Left lung (tissue), 10 donors: ENCODE measurements around the gene GPC3. TPM values are rescaled to one million over a fixed set of nuclear protein-coding genes. Genes with fewer than 3 reads are reported as not detected.

Source experiments
- ATAC-seq: fragments of 200-7000 bp; cut with Tn5 transposase; one replicate; pipeline ENCODE4 v1.9.1; 2020; ENCODE audit warnings: moderate library complexity
- DNase-seq, 4 donors: peaks; one replicate each; pipeline ENCODE4 v3.0.0-alpha.2; 2013 to 2020
- H3K27ac ChIP-seq, 2 donors: fragments of 200-600 bp; sonication (generic) in 1 of 2; one replicate each; pipeline versions ENCODE4 v1.5.0 to v1.8.0; 2020 to 2021
- H3K27me3 ChIP-seq, 2 donors: fragments of 200-600 bp; sonication (generic) in 1 of 2; one replicate each; pipeline versions ENCODE4 v1.5.0 to v1.8.0; 2020 to 2021
- H3K36me3 ChIP-seq, 2 donors: fragments of 200-600 bp; sonication (generic) in 1 of 2; one replicate each; pipeline versions ENCODE4 v1.5.0 to v1.8.0; 2020 to 2021
- H3K4me1 ChIP-seq, 2 donors: fragments of 200-600 bp; one replicate each; pipeline ENCODE4 v1.8.0; 2021
- H3K4me3 ChIP-seq, 2 donors: fragments of 200-600 bp; sonication (generic) in 1 of 2; one replicate each; pipeline versions ENCODE4 v1.5.0 to v1.8.0; 2020 to 2021; ENCODE audit warnings: mild to moderate bottlenecking in 1 of 2
- H3K9me3 ChIP-seq, 2 donors: fragments of 200-600 bp; sonication (generic) in 1 of 2; one replicate each; pipeline versions ENCODE4 v1.5.0 to v1.8.0; 2020 to 2021
- CTCF ChIP-seq, 2 donors: fragments of 200-600 bp; sonication (generic) in 1 of 2; IDR thresholded peaks; one replicate each; pipeline versions ENCODE4 v1.5.0 to v1.8.0; 2021; ENCODE audit warnings: antibody characterized with exemption in 2 of 2
- intact Hi-C, 2 donors: fragments of 100-400 bp; cut with DNase I; formaldehyde crosslinking; loops; one replicate each; pipeline versions ENCODE4 v1.11.2 to v1.14.2; 2022
- polyA plus RNA-seq, 6 donors: library from polyadenylated mRNA; unstranded; fragments of 120-200 nt; gene quantifications; one replicate each; pipeline ENCODE4 v1.2.1, GENCODE V29; 2013; ENCODE audit not compliant: insufficient read length in 6 of 6
- total RNA-seq, 2 donors: library from RNA; stranded (reverse); fragmentation: NEBNext Ultra II Directional; extraction: Animal tissue kit (Norgen Biotek cat#: 25700); gene quantifications; one replicate each; pipeline ENCODE4 v1.2.1, GENCODE V29; 2021
- donor health status: DM: no; HTN: yes; CAD: no.
- donor health status: DM: no; HTN: no; CAD: no.

GPC3 gene
- total and polyA plus RNA-seq, 8 donors, result 42.1 to 581 (median 448) TPM

DNA sequence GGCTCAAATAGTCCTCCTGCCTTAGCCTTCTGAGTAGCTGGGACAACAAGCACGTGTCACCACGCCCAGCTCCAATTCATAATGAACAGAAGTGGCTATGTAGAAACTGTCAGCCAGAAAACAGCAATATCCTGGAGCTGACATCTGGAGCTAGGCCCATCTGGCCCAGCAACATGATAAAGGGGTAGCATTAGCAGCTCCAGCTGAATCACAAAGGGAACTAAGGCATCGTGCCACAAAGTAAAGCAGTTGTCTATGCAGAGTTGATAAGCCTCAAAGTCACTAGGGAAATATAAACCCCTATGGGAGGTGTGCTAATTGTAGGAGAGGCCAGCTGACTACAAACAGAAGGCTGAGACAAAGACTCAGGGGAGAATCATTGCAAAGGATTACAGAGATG, 299.6 kb downstream of the GPC3 start:
- no peak overlapping the region for H3K4me3 ChIP-seq
- ATAC-seq (no peak), DNase-seq (no peak)
- no peaks in the 10 kb centered on the region for H3K9me3 ChIP-seq
- H3K27me3 ChIP-seq, result peaks cover 0 to 9% of the 10 kb centered on the region in 2 donors
- H3K4me1 ChIP-seq, result no peaks in the 10 kb centered on the region
- TF ChIP-seq CTCF (IDR thresholded peaks at IDR 0.05), result no peak
- H3K27ac ChIP-seq, result no peak overlapping the region
- H3K36me3 ChIP-seq, result no peaks in the 10 kb centered on the region
- intact Hi-C loops, result no loop called here

DNA sequence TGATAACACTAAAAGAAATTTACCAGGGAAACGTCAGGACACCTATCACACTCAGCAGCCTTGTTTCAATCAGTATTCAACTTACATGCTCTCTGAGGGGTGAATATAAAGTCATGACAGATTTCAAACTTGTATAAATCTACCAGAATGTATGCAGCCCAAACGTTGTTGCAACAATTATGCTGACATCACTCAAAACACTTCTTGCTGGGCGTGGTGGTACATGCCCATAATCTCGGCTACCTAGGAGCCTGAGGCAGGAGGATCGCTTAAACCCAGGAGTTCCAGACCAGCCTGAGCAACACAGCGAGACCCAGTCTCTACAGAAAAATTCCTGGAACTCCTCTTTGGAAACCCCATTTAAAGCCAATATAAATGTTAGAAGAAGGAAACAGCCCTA, 303.5 kb downstream of the GPC3 start:
- no peak for ATAC-seq
- H3K4me1 ChIP-seq, result no peaks in the 10 kb centered on the region

GRCh38 chrX:133681421-133681820, 304.0 kb downstream of the GPC3 start:
- no peaks in the 10 kb centered on the region for H3K4me1 ChIP-seq
- no peak overlapping the region for H3K27ac ChIP-seq
- H3K4me3 ChIP-seq, result no peak overlapping the region
- TF ChIP-seq CTCF (IDR thresholded peaks at IDR 0.05), result no peak
- H3K36me3 ChIP-seq, result no peaks in the 10 kb centered on the region
- peaks cover 0 to 9% of the 10 kb centered on the region in 2 donors for H3K27me3 ChIP-seq
- ATAC-seq, result no peak
- no peak for DNase-seq
- H3K9me3 ChIP-seq, result no peaks in the 10 kb centered on the region
- intact Hi-C loops, result no loop called here

More for the DNA sequence above, 303.5 kb downstream of the GPC3 start:
- Histone ChIP-seq H3K4me3 (no peak overlapping the region), H3K27ac (no peak overlapping the region), H3K36me3 (no peaks in the 10 kb centered on the region), H3K27me3 (peaks cover 0 to 9% of the 10 kb centered on the region in 2 donors), H3K9me3 (no peaks in the 10 kb centered on the region)
- intact Hi-C loops, result no loop called here
- no peak for TF ChIP-seq CTCF (IDR thresholded peaks at IDR 0.05)
- DNase-seq, result no peak

DNA sequence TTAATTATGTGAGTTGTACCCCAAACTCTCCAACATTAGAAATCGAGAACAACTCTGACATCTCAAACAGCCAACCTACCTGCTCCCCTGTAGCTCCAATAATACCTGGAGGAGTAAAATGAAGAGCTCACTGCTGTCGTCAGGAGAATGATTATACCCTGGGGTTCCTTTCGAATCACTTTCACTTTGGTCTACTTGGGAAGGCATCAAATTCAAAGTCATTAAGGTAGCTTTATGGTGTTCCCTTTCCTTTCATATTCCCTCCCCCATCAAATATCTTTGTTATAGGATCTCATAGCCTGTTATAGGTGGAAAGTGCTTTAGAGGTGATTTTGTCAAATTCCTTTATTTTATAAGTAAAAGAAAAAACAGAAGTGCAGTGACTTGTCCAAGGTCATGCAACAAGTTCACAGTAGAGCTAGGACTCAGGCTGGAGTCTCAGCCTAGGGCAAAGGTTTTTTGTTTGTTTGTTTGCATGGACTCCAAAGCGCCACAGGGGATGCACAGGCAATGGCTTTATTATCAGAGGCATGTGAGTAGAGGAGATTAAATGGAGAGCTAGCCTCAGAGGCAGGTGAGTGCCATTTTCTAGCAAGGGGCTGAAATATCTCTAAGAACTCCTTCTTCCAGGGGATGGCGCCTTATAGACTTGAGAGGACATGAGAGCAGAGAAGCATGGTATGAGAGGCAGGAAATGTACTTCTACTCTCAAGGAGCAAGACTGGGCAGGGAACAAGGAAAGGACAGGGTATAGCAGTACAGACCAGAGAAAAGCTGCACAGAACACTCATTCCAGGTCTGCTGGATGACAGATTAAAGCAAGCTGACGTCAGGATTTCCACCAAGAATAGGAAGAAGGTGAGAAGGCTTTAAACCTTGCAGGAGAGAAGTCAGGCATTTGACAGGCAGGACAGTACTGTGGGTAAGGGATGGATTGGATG, 308.0 kb downstream of the GPC3 start:
- intact Hi-C loops, result no loop called here
- peaks cover 0 to 4% of the 10 kb centered on the region in 2 donors for H3K4me1 ChIP-seq
- ATAC-seq (peak; percentile 51), DNase-seq (no peak)
- H3K27me3 ChIP-seq, result no peaks in the 10 kb centered on the region
- no peak for TF ChIP-seq CTCF (IDR thresholded peaks at IDR 0.05)
- H3K36me3 ChIP-seq, result no peaks in the 10 kb centered on the region
- no peak overlapping the region for H3K27ac ChIP-seq
- no peaks in the 10 kb centered on the region for H3K9me3 ChIP-seq
- no peak overlapping the region for H3K4me3 ChIP-seq

DNA sequence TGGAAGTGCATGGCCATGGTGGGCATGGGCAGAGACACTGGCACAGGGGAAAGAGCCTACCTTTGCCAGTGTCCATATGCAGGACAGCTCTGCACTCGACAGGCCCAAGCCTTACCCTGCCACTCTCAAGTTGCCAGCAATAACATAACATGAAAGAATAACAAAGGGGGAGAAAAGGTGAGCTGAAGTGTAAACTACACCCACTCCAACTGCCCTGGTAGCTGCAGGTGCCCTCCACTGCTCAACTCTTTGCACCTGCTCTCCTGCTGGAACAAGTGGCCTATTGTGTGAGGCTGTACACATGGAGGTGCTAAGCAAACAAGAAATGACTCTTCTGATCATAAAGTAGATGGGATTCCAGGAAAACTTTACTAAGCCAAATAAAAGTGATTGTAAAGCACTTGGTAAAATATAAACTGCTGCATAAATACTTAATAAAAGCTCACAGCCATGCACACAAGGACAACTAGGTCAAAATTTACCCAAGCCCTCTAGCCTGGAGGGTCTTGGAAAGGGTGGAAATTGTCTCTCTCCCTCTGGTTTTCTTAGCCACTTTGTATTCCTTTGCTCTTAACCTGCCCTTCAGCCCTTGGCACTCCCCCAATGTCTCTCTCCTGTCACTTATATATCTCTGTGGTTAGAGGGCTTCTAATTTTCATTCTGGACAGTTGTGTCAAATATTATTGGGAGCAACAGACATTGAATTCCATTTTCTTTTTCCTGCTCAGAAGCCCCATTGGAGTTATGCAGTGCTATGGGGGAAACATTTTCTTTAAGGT, 308.9 kb downstream of the GPC3 start:
- Histone ChIP-seq H3K4me1 (peaks cover 0 to 4% of the 10 kb centered on the region in 2 donors), H3K4me3 (no peak overlapping the region), H3K27ac (peak overlapping the region in 1 of 2 donors; percentile 53), H3K36me3 (no peaks in the 10 kb centered on the region), H3K27me3 (no peaks in the 10 kb centered on the region), H3K9me3 (no peaks in the 10 kb centered on the region)
- DNase-seq (peak in 2 of 4 donors; percentile 39 to 51), ATAC-seq (peak; percentile 77)
- intact Hi-C loops, result no loop called here
- TF ChIP-seq CTCF (IDR thresholded peaks at IDR 0.05), result no peak
